HepG2 (cell line): ENCODE data around the gene AGGF1. TPM values are rescaled to one million over a fixed set of nuclear protein-coding genes. Genes with fewer than 3 reads are reported as not detected.

ENCODE experiments used
- ATF3 ChIP-seq: sonication (generic); formaldehyde crosslinking; IDR thresholded peaks from 2 replicates; pipeline ENCODE4 v1.4.0; 2020; ENCODE audit warnings: missing genetic modification reagents
- HNF4A ChIP-seq: sonication (generic); formaldehyde crosslinking; IDR thresholded peaks from 2 replicates; pipeline ENCODE4 v1.4.0; 2020; ENCODE audit warnings: missing genetic modification reagents
- HNRNPLL ChIP-seq: fragments of 200-400 bp; formaldehyde crosslinking; IDR thresholded peaks from 2 replicates; pipeline ENCODE4 v1.6.1; 2017; ENCODE audit warnings: mild to moderate bottlenecking, low read depth, low read length; ENCODE audit not compliant: poor library complexity, severe bottlenecking
- MYC ChIP-seq: sonication (generic); formaldehyde crosslinking; IDR thresholded peaks from 2 replicates; pipeline ENCODE4 v1.9.0; 2021; ENCODE audit warnings: missing genetic modification reagents, borderline replicate concordance
- NR2C2 ChIP-seq: sonication (generic); formaldehyde crosslinking; IDR thresholded peaks from 2 replicates; pipeline ENCODE4 v1.4.0; 2020; ENCODE audit warnings: missing genetic modification reagents, mild to moderate bottlenecking, moderate library complexity, borderline replicate concordance
- SOX13 ChIP-seq, 3 experiments: fragments of 450-650 bp in 1 of 3; sonication (generic) in 1 of 3; formaldehyde crosslinking in 1 of 3; IDR thresholded peaks in 2 of 3; conservative IDR thresholded peaks in 1 of 3; 2 replicates each; pipeline versions ENCODE4 v1.5.0 to v1.6.1; 2016 to 2020; ENCODE audit warnings: antibody characterized with exemption in 1 of 3, mild to moderate bottlenecking in 1 of 3, missing compliant biosample characterization in 1 of 3, missing genetic modification reagents in 1 of 3, moderate library complexity in 1 of 3
- ZEB1 ChIP-seq: IDR thresholded peaks from 2 replicates; pipeline ENCODE4 v1.6.1; 2012; ENCODE audit warnings: mild to moderate bottlenecking, low read depth, inconsistent platforms; ENCODE audit not compliant: insufficient replicate concordance
- ZNF574 ChIP-seq: sonication (generic); formaldehyde crosslinking; IDR thresholded peaks from 2 replicates; pipeline ENCODE4 v1.4.0; 2020; ENCODE audit warnings: missing genetic modification reagents
- ZNF839 ChIP-seq: sonication (generic); formaldehyde crosslinking; IDR thresholded peaks from 2 replicates; pipeline ENCODE4 v1.4.0; 2020; ENCODE audit warnings: missing genetic modification reagents, mild to moderate bottlenecking, borderline replicate concordance
- ZSCAN22 ChIP-seq: sonication (generic); formaldehyde crosslinking; IDR thresholded peaks from 2 replicates; pipeline ENCODE4 v1.4.0; 2020; ENCODE audit warnings: mild to moderate bottlenecking, missing genetic modification reagents
- polyA plus RNA-seq, 8 experiments: library from polyadenylated mRNA; depleted of rRNA in 3 of 8; stranded (reverse) in 7 of 8; unstranded in 1 of 8; fragments of >200 nt; fragmentation: Illumina TruSeq in 4 of 8; extraction: Trizol in 4 of 8; gene quantifications; 2 replicates each; pipeline versions ENCODE4 v1.2.1 to v1.2.3, GENCODE V29; 2011 to 2016; ENCODE audit warnings: low read depth in 4 of 8, missing spikeins in 1 of 8, mixed read lengths in 1 of 8; ENCODE audit not compliant: insufficient read depth in 1 of 8
- total RNA-seq, 5 experiments: library from RNA; depleted of rRNA; stranded (reverse); fragments of >200 nt; fragmentation: Illumina TruSeq; extraction: Trizol; gene quantifications; 2 replicates each; pipeline ENCODE4 v1.2.3, GENCODE V29; 2016; ENCODE audit warnings: low read depth in 1 of 5
- TF ChIP-seq, protein P1 (sequence below): sonication (generic); formaldehyde crosslinking; IDR thresholded peaks from 2 replicates; pipeline ENCODE4 v1.5.0; 2020; ENCODE audit warnings: mild to moderate bottlenecking, missing genetic modification reagents, borderline replicate concordance
- TF ChIP-seq, protein P2 (sequence below): sonication (generic); formaldehyde crosslinking; IDR thresholded peaks from 2 replicates; pipeline ENCODE4 v1.9.0; 2022; ENCODE audit warnings: missing genetic modification reagents, mild to moderate bottlenecking, borderline replicate concordance
- TF ChIP-seq, protein P3 (sequence below), 2 experiments: sonication (generic) in 1 of 2; formaldehyde crosslinking in 1 of 2; IDR thresholded peaks; 2 replicates each; pipeline versions ENCODE4 v1.4.0 to v1.6.1; 2018 to 2020; ENCODE audit warnings: missing genetic modification reagents in 2 of 2, borderline replicate concordance in 1 of 2, low read depth in 1 of 2, mild to moderate bottlenecking in 1 of 2, missing biosample characterization in 1 of 2

The AGGF1 gene
- total and polyA plus RNA-seq, 2 of the 13 experiments (the other 11 are each of a cell fraction or from before 2014, with no cell fraction given) = 12.9 to 15.5 TPM

- TF ChIP-seq ZNF574 (CRISPR knock-in tag) = peak; percentile 42; the same call in 1 of the 2 replicates
- peak; percentile 33; the same call in 1 of the 2 replicates for TF ChIP-seq HNF4A (CRISPR knock-in tag)
- TF ChIP-seq, protein P1, sequence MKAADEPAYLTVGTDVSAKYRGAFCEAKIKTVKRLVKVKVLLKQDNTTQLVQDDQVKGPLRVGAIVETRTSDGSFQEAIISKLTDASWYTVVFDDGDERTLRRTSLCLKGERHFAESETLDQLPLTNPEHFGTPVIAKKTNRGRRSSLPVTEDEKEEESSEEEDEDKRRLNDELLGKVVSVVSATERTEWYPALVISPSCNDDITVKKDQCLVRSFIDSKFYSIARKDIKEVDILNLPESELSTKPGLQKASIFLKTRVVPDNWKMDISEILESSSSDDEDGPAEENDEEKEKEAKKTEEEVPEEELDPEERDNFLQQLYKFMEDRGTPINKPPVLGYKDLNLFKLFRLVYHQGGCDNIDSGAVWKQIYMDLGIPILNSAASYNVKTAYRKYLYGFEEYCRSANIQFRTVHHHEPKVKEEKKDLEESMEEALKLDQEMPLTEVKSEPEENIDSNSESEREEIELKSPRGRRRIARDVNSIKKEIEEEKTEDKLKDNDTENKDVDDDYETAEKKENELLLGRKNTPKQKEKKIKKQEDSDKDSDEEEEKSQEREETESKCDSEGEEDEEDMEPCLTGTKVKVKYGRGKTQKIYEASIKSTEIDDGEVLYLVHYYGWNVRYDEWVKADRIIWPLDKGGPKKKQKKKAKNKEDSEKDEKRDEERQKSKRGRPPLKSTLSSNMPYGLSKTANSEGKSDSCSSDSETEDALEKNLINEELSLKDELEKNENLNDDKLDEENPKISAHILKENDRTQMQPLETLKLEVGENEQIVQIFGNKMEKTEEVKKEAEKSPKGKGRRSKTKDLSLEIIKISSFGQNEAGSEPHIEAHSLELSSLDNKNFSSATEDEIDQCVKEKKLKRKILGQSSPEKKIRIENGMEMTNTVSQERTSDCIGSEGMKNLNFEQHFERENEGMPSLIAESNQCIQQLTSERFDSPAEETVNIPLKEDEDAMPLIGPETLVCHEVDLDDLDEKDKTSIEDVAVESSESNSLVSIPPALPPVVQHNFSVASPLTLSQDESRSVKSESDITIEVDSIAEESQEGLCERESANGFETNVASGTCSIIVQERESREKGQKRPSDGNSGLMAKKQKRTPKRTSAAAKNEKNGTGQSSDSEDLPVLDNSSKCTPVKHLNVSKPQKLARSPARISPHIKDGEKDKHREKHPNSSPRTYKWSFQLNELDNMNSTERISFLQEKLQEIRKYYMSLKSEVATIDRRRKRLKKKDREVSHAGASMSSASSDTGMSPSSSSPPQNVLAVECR (CRISPR knock-in tag) = peak; percentile 63
- TF ChIP-seq, protein P2, sequence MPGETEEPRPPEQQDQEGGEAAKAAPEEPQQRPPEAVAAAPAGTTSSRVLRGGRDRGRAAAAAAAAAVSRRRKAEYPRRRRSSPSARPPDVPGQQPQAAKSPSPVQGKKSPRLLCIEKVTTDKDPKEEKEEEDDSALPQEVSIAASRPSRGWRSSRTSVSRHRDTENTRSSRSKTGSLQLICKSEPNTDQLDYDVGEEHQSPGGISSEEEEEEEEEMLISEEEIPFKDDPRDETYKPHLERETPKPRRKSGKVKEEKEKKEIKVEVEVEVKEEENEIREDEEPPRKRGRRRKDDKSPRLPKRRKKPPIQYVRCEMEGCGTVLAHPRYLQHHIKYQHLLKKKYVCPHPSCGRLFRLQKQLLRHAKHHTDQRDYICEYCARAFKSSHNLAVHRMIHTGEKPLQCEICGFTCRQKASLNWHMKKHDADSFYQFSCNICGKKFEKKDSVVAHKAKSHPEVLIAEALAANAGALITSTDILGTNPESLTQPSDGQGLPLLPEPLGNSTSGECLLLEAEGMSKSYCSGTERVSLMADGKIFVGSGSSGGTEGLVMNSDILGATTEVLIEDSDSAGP (CRISPR knock-in tag) = peak; percentile 99
- TF ChIP-seq MYC = peak; percentile 76
- 0 out of 2 replicates have a peak, but pooled peaks have one; percentile 12 for TF ChIP-seq ZSCAN22
- no peak for TF ChIP-seq ZEB1
- 0 out of 2 replicates have a peak, but pooled peaks have one; percentile 43 for TF ChIP-seq ZNF839 (CRISPR knock-in tag)
- TF ChIP-seq NR2C2 (CRISPR knock-in tag) = peak; percentile 53; the same call in 1 of the 2 replicates
- TF ChIP-seq HNRNPLL = peak; percentile 40
- TF ChIP-seq ATF3 = peak; percentile 82
- no peak for TF ChIP-seq SOX13 (IDR thresholded peaks at IDR 0.05)
- TF ChIP-seq SOX13 (CRISPR knock-in tag; conservative IDR thresholded peaks at IDR 0.05 in 1 of 2, IDR thresholded peaks at IDR 0.05 in 1 of 2) = peak in 1 of 2 experiments; percentile 33; a peak in 1 of 4 replicates
- TF ChIP-seq, protein P3, sequence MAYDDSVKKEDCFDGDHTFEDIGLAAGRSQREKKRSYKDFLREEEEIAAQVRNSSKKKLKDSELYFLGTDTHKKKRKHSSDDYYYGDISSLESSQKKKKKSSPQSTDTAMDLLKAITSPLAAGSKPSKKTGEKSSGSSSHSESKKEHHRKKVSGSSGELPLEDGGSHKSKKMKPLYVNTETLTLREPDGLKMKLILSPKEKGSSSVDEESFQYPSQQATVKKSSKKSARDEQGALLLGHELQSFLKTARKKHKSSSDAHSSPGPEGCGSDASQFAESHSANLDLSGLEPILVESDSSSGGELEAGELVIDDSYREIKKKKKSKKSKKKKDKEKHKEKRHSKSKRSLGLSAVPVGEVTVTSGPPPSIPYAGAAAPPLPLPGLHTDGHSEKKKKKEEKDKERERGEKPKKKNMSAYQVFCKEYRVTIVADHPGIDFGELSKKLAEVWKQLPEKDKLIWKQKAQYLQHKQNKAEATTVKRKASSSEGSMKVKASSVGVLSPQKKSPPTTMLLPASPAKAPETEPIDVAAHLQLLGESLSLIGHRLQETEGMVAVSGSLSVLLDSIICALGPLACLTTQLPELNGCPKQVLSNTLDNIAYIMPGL (CRISPR knock-in tag; IDR thresholded peaks at IDR 0.05; ENCODE audit: borderline replicate concordance in 1 of 2, low read depth in 1 of 2) = peak; percentile 43 to 93; a peak in 3 of 4 replicates
Observed at GRCh38 chr5:77086689-77087483, 56.7 kb downstream of the AGGF1 start, which contains the start of gene ZBED3 (continued).
